GM12865 (cell line): ENCODE data around the gene NR4A2.

Experiments used
- DNase-seq: peaks from one replicate; pipeline ENCODE4 v3.0.0; 2010; ENCODE audit warnings: low read depth
- H3K4me3 ChIP-seq: 2 replicates; pipeline ENCODE4 v1.5.1; 2011; ENCODE audit warnings: mild to moderate bottlenecking, low read depth, low read length, control low read depth
- TF ChIP-seq, protein P1 (sequence below): IDR thresholded peaks from 2 replicates; pipeline ENCODE4 v1.5.1; 2011; ENCODE audit warnings: low read length, control low read depth, low read depth, inconsistent platforms; ENCODE audit not compliant: insufficient read depth; ENCODE audit errors: missing control alignments

Gene NR4A2

DNA sequence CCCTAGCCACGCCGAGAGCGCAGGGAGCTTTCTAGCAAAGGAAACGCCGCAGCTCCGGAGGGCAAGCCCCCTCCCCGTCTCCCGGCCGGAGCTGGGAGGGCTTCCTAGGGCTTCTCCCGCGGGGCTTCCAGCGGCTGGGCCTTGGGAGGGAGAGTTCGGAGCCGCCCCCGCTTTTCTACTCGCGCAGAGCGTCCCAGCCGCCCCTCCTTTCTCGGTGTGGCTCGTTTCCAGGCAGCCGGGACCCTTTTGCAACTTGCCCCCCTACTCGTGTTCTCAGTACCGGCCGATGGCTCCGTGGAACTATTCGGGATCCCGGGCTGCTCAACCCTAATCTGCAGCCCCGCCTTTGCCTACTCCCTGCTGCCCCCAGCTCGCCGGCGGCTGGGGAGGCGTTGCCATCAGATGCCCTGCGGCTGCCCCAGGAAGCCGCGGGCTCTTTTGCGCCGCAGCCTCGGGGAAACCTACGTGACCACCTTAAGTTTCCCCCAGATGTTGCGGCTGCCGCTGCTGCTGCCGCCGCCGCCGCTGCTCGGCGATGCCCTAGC, 1.5 kb upstream of the NR4A2 start:
- TF ChIP-seq, protein P1, sequence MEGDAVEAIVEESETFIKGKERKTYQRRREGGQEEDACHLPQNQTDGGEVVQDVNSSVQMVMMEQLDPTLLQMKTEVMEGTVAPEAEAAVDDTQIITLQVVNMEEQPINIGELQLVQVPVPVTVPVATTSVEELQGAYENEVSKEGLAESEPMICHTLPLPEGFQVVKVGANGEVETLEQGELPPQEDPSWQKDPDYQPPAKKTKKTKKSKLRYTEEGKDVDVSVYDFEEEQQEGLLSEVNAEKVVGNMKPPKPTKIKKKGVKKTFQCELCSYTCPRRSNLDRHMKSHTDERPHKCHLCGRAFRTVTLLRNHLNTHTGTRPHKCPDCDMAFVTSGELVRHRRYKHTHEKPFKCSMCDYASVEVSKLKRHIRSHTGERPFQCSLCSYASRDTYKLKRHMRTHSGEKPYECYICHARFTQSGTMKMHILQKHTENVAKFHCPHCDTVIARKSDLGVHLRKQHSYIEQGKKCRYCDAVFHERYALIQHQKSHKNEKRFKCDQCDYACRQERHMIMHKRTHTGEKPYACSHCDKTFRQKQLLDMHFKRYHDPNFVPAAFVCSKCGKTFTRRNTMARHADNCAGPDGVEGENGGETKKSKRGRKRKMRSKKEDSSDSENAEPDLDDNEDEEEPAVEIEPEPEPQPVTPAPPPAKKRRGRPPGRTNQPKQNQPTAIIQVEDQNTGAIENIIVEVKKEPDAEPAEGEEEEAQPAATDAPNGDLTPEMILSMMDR: no peak
- DNase-seq: peak; percentile 87
- H3K4me3 ChIP-seq: peak overlapping the region; percentile 91

DNA sequence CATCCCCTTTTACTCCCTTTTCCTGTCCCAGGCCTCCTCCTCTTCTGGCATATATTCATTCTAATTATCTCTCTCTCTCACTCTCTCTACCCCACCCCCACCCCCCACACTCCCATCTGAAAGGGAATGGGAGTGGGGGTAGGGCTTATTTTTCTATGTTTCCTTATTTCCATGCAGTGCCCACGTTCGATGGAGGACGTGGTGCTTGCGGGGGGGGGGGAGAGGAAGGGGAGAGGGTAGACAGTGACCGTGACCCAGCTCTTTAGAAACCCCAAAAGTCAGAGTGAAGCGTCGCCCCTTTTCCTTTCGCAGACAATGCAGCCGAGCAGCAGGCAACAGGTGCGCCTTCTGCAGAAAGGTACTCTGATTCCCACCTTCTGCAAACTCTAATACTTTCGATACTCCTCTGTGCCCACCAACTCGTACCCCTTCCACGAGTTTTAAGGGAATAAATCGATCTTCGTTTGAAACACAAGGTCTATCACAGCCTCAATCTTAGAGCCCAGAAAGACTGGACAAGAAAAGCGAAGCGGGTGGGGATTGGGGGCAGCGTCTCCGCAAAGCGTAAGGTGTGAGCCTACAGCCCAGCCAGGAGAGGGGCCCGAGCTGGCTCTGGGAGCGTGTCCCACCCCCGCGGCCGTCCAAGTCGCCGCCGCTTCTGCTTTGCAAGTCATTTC, 891 bp upstream of the NR4A2 start:
- peak; percentile 71 for DNase-seq
- TF ChIP-seq, protein P1: no peak
- peak overlapping the region; percentile 91 for H3K4me3 ChIP-seq

DNA sequence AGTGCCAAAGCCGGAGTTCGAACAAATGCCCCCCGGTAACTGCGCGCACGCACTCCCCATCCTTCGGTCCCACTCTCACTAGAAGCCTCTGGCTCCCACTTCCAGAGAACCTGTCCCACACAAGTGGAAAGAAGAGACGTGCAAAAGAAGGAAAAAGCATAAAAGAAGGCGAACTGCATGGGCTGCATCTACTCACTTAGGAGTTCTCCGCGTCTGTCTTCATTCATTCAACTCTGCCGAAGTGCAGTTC, 312 bp downstream of the NR4A2 start:
- H3K4me3 ChIP-seq: peak overlapping the region; percentile 91
- no peak for DNase-seq
- TF ChIP-seq, protein P1: no peak

DNA sequence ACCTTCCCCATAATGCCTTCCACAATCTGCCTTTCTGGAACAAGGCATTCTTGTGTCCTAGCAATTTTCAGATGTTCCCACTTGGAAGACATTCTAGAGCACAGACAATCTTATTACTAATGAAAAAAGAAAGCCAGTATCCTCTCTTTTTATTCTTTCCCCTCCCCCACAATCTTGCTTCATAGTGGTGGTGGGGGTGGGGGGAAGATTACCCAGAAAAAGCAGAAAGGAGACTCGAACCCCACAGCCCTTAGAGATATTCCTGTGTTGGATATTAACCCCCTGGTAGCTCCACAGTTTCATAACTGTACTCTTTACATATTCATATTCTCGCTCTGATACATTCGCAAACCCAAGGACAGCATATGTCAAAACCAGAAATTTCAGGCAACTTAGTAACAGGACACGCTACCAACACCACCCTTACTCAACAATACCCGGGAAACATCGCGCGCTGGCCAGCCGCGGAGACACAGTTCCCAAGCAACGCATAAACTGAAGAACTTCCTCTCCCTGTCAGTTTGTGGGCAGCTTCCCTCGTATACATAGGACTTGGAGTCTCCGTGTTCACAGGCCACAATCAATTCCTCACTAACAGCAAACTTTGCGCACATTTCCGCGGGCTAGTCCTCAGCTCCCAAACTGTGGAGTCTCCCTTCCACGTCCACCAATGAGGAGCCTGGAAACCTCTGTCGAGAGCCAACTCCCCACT, 793 bp downstream of the NR4A2 start:
- TF ChIP-seq, protein P1: no peak
- DNase-seq: peak; percentile 19
- H3K4me3 ChIP-seq: peak overlapping the region; percentile 91

DNA sequence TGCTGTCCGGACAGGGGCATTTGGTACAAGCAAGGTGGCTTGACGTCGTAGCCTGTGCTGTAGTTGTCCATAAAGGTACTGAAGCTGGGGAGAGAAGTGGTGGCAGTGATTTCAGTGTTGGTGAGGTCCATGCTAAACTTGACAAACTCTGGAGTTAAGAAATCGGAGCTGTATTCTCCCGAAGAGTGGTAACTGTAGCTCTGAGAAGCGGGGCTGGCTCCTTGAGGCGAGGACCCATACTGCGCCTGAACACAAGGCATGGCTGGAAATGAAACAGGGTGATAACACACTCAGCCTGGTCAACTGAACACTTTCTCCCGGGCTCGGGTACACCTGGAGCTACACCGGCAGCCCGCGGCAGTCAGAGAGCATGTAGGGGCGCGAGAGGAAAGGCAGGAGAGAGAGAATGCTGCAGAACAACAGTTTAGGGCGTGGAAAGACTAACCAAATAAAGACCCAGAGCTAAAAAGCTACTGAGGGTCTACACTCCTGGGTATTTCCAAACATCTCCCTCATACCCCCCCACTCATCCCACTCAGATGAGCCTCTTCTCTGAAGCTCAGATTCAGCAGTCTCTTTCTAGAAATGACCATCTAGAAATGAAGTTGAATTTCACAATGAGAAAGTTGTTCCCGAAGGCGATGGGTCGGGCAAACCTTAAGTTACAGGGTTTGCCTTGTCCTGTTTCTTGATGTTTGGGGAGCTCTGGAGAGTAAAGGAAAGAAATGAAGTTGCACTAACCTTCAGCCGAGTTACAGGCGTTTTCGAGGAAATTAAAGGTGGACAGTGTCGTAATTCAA, 2.4 kb downstream of the NR4A2 start:
- TF ChIP-seq, protein P1: no peak
- DNase-seq: no peak
- no peak overlapping the region for H3K4me3 ChIP-seq

DNA sequence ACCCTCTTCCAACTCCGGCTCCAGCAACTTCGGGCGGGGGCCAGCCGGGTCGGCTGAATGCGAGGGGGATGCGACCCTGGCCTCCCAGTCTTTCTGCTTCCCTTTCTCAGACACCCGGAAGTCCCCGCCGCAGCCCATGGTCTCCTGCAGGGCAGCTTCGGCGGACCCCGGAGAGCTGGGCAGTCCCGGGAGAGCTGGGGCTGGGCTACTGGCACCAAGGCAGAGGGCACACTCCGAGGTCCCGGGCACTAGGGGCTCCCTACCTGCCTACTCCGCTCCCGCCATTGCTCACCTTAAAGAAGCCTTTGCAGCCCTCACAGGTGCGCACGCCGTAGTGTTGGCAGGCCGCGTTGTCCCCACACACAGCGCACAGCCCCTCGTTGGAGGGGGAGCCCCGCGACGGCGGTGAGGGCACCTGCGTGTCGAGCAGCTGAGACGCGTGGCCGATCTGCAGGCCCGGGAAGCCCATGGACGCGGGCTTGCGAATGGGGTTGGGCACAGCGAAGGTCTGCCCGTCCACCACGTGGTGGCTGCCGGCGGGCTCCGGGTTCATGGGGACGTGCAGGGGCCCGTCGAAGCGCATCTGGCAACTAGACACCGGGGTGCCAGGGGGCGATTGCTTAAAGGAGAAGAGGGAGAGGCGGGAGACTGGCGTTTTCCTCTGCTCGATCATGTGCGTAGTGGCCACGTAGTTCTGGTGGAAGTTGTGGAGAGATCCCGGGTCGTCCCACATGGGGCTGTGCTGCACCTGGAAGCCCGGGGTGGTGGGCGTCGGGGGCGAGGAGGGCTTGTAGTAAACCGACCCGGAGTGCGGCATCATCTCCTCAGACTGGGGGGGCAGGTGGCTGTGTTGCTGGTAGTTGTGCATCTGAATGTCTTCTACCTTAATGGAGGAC, 3.2 kb downstream of the NR4A2 start:
- no peak for DNase-seq
- TF ChIP-seq, protein P1: no peak
- no peak overlapping the region for H3K4me3 ChIP-seq
